Aorta (tissue), 5 donors: ENCODE measurements around the gene EYA3. TPM values are rescaled to one million over a fixed set of nuclear protein-coding genes. Genes with fewer than 3 reads are reported as not detected.

ENCODE experiments used
- ATAC-seq: fragments of 200-7000 bp; cut with Tn5 transposase; one replicate; pipeline ENCODE4 v1.9.1; 2022; ENCODE audit warnings: moderate library complexity; ENCODE audit not compliant: low FRiP score
- DNase-seq, 2 donors: peaks; one replicate each; pipeline ENCODE4 v3.0.0-alpha.2; 2020
- H3K27ac ChIP-seq, 2 donors: one replicate each; pipeline ENCODE4 v1.5.1; 2013; ENCODE audit warnings: low read length in 2 of 2, mild to moderate bottlenecking in 2 of 2, moderate library complexity in 2 of 2, control low read depth in 1 of 2, inconsistent platforms in 1 of 2, low read depth in 1 of 2
- H3K27me3 ChIP-seq, 2 donors: one replicate each; pipeline ENCODE4 v1.6.1; 2013; ENCODE audit warnings: control low read depth in 1 of 2, low read length in 1 of 2, mild to moderate bottlenecking in 1 of 2, moderate library complexity in 1 of 2; ENCODE audit not compliant: insufficient read depth in 2 of 2, control insufficient read depth in 1 of 2
- H3K36me3 ChIP-seq, 2 donors: one replicate each; pipeline ENCODE4 v1.6.1; 2013; ENCODE audit warnings: control low read depth in 1 of 2, low read length in 1 of 2, mild to moderate bottlenecking in 1 of 2; ENCODE audit not compliant: insufficient read depth in 2 of 2, control insufficient read depth in 1 of 2
- H3K4me1 ChIP-seq, 2 donors: one replicate each; pipeline ENCODE4 v1.6.1; 2013; ENCODE audit warnings: low read length in 2 of 2, control low read depth in 1 of 2, mild to moderate bottlenecking in 1 of 2, moderate library complexity in 1 of 2; ENCODE audit not compliant: insufficient read depth in 2 of 2, control insufficient read depth in 1 of 2
- H3K4me3 ChIP-seq, 2 donors: one replicate each; pipeline ENCODE4 v1.5.1; 2013; ENCODE audit warnings: low read length in 2 of 2, control low read depth in 1 of 2, mild to moderate bottlenecking in 1 of 2
- H3K9me3 ChIP-seq: one replicate; pipeline ENCODE4 v1.6.1; 2013; ENCODE audit warnings: mild to moderate bottlenecking, low read length; ENCODE audit not compliant: control insufficient read depth
- WGBS, 2 donors: extraction: QIAGEN DNeasy Blood & Tissue Kit; methylation state at CpG; one replicate each; pipeline ENCODE4 v1.1.7; 2013; 5-methylcytosine and 5-hydroxymethylcytosine counted together
- intact Hi-C, 2 donors: fragments of 100-400 bp; cut with DNase I; formaldehyde crosslinking; loops; one replicate each; pipeline versions ENCODE4 v1.14.2 to v1.15.0; 2022
- polyA plus RNA-seq, 2 donors: library from polyadenylated mRNA; stranded (reverse); fragments of 200-250 nt; gene quantifications; one replicate each; pipeline ENCODE4 v1.2.3, GENCODE V29; 2013
- total RNA-seq, 2 donors: library from RNA; stranded (reverse); fragmentation: NEBNext Ultra II Directional; extraction: Animal tissue kit (Norgen Biotek cat#: 25700); gene quantifications; one replicate each; pipeline ENCODE4 v1.2.1, GENCODE V29; 2021
- donor health status: healthy with polysubstance abuse.
- donor health status: Bipolar disorder and iron deficiency.
- donor health status: DM: no; HTN: no; CAD: no.
- donor health status: DM: no; HTN: no; CAD: no.
- donor health status: DM: yes; HTN: yes; CAD: no.

The EYA3 gene
- total and polyA plus RNA-seq, 4 donors: 3.4 to 25.3 (median 12.9) TPM

DNA sequence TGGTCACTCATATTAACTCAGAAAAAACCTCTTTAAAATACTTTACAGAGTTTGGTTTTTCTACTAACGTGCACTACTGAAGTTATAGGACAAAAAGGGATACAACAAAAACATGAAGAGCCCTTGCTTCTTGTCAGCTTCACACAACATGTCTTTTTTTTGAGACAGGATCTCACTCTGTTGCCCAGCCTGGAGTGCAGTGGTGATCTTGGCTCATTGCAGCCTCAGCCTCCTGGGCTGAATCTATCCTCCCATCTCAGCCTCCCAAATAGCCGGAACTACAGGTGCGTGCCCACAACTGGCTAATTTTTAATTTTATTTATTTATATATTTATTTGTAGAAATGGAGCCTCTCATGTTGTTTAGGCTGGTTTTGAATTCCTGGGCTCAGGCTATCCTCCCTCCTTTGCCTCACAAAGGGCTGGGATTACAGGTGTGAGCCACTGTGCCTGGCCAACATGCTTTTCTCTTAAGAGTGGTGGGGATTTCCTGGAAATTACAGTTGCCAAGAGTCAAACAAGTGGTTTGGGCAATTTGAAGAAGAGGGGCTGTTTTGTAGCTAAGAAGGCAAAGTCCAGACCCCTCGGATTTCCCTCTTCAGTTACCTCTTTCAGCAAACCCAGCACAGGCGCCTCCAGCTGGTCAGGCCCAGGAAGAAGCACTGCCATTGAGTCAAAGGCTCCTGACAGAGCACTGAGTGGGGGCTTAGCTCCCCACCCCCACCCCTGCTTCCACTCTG is 160.0 kb downstream of the EYA3 start:
- no peak overlapping the region for H3K27ac ChIP-seq
- no peaks in the 10 kb centered on the region for H3K36me3 ChIP-seq
- H3K4me1 ChIP-seq: no peaks in the 10 kb centered on the region
- 64 to 69% methylated on average over 5 of the region's 5 CpGs for WGBS, 2 donors
- H3K27me3 ChIP-seq: no peaks in the 10 kb centered on the region
- DNase-seq: no peak
- no peak for ATAC-seq
- intact Hi-C loops: no loop called here
- no peak overlapping the region for H3K4me3 ChIP-seq
- no peaks in the 10 kb centered on the region for H3K9me3 ChIP-seq

GRCh38 chr1:27922272-27922671 is 166.1 kb downstream of the EYA3 start:
- WGBS, 2 donors: 75 to 79% methylated on average over 3 of the region's 3 CpGs
- ATAC-seq (no peak), DNase-seq (no peak)
- H3K27ac ChIP-seq: no peak overlapping the region
- H3K27me3 ChIP-seq: no peaks in the 10 kb centered on the region
- no peaks in the 10 kb centered on the region for H3K36me3 ChIP-seq
- no peak overlapping the region for H3K4me3 ChIP-seq
- H3K4me1 ChIP-seq: no peaks in the 10 kb centered on the region
- no peaks in the 10 kb centered on the region for H3K9me3 ChIP-seq
- intact Hi-C loops: no loop called here

Other genes with a start within 250 kb of the EYA3 start
- 10 to 100 TPM; 30.7 to 36.1 TPM for gene THEMIS2, start 216.1 kb downstream of the EYA3 start, total RNA-seq
- gene THEMIS2, start 216.1 kb downstream of the EYA3 start, polyA plus RNA-seq: 10 to 100 TPM in 1 of 2 donors, 1 to 10 TPM in 1; 5.3 to 21.7 TPM
- gene RPA2, start 174.0 kb downstream of the EYA3 start, total RNA-seq: 10 to 100 TPM; 22.2 to 22.6 TPM
- gene RPA2, start 174.0 kb downstream of the EYA3 start, polyA plus RNA-seq: 10 to 100 TPM; 22.4 to 28.5 TPM
- under 1 TPM in 1 of 2 donors, not detected in 1; 0.49 TPM for gene SMPDL3B, start 153.6 kb downstream of the EYA3 start, total RNA-seq
- gene SMPDL3B, start 153.6 kb downstream of the EYA3 start, polyA plus RNA-seq: 1 to 10 TPM in 1 of 2 donors, not detected in 1; 3.0 TPM
- 1 to 10 TPM; 6.8 to 7.8 TPM for gene XKR8, start 128.6 kb downstream of the EYA3 start, total RNA-seq
- 1 to 10 TPM; 4.3 to 7.5 TPM for gene XKR8, start 128.6 kb downstream of the EYA3 start, polyA plus RNA-seq
- gene PTAFR, start 88.1 kb upstream of the EYA3 start, total RNA-seq: 10 to 100 TPM in 1 of 2 donors, 1 to 10 TPM in 1; 8.8 to 10.4 TPM
- gene PTAFR, start 88.1 kb upstream of the EYA3 start, polyA plus RNA-seq: 1 to 10 TPM in 1 of 2 donors, under 1 TPM in 1; 0.41 to 3.5 TPM
- gene DNAJC8, start 144.4 kb upstream of the EYA3 start, total RNA-seq: 10 to 100 TPM; 66.4 to 67.3 TPM
- gene DNAJC8, start 144.4 kb upstream of the EYA3 start, polyA plus RNA-seq: 100 to 1,000 TPM in 1 of 2 donors, 10 to 100 TPM in 1; 80.4 to 111 TPM
- 10 to 100 TPM; 56.3 to 74.0 TPM for gene ATP5IF1, start 147.5 kb upstream of the EYA3 start, total RNA-seq
- gene ATP5IF1, start 147.5 kb upstream of the EYA3 start, polyA plus RNA-seq: 100 to 1,000 TPM; 232 to 391 TPM
- gene SESN2, start 170.9 kb upstream of the EYA3 start, total RNA-seq: 10 to 100 TPM in 1 of 2 donors, 1 to 10 TPM in 1; 9.8 to 11.1 TPM
- 1 to 10 TPM; 5.3 to 5.6 TPM for gene SESN2, start 170.9 kb upstream of the EYA3 start, polyA plus RNA-seq
- gene MED18, start 240.4 kb upstream of the EYA3 start, total RNA-seq: 10 to 100 TPM in 1 of 2 donors, 1 to 10 TPM in 1; 9.4 to 11.5 TPM
- gene MED18, start 240.4 kb upstream of the EYA3 start, polyA plus RNA-seq: 10 to 100 TPM in 1 of 2 donors, 1 to 10 TPM in 1; 8.0 to 21.3 TPM